IMR-90 (cell line): ENCODE measurements around the gene ASTN2. TPM values are rescaled to one million over a fixed set of nuclear protein-coding genes. Genes with fewer than 3 reads are reported as not detected.

ENCODE experiments used
- ATAC-seq: fragments of 200-7000 bp; cut with Tn5 transposase; 2 replicates; pipeline ENCODE4 v1.9.1; 2020; ENCODE audit warnings: low read depth, mild to moderate bottlenecking, moderate library complexity
- BruUV-seq: library from RNA; stranded (reverse); fragments of 400-500 nt; replicated peaks from 2 replicates; lab custom pipeline; 2021; lab: Mats Ljungman, UMichigan
- CTCF ChIA-PET: fragments of 300-600 bp; formaldehyde crosslinking; extraction: SDS; loops from one replicate; lab custom pipeline; 2021; ENCODE audit warnings: antibody characterized with exemption; lab: Yijun Ruan, JAX
- POLR2A ChIA-PET: fragments of 300-600 bp; sonication (Branson Sonifier 250); formaldehyde crosslinking; loops from one replicate; lab custom pipeline; 2022; ENCODE audit warnings: antibody characterized with exemption; ENCODE audit not compliant: unreplicated experiment; lab: Charles Lee
- DNase-seq: peaks from one replicate; pipeline ENCODE4 v3.0.0; 2013
- H2AFZ ChIP-seq: replicated peaks from 2 replicates; pipeline ENCODE3; 2013; ENCODE audit warnings: low read length, mild to moderate bottlenecking; ENCODE audit not compliant: poor library complexity
- H2AK5ac ChIP-seq: 2 replicates; pipeline ENCODE4 v1.6.1; 2013; ENCODE audit warnings: low read depth, low read length, inconsistent platforms
- H2AK9ac ChIP-seq: replicated peaks from 2 replicates; pipeline ENCODE3; 2013; ENCODE audit warnings: mild to moderate bottlenecking, low read depth, low read length, moderate library complexity; ENCODE audit not compliant: poor library complexity
- H2BK120ac ChIP-seq: 2 replicates; pipeline ENCODE4 v1.6.1; 2013; ENCODE audit warnings: low read depth, low read length, inconsistent platforms
- H2BK15ac ChIP-seq: 3 replicates; pipeline ENCODE4 v1.6.1; 2013; ENCODE audit warnings: low read depth, low read length, inconsistent platforms
- H2BK20ac ChIP-seq: 2 replicates; pipeline ENCODE4 v1.6.1; 2013; ENCODE audit warnings: low read depth, mild to moderate bottlenecking, inconsistent platforms, low read length, moderate library complexity
- H2BK5ac ChIP-seq: 2 replicates; pipeline ENCODE4 v1.6.1; 2013; ENCODE audit warnings: mild to moderate bottlenecking, low read depth, low read length, inconsistent platforms; ENCODE audit not compliant: poor library complexity, severe bottlenecking
- H3K14ac ChIP-seq: replicated peaks from 2 replicates; pipeline ENCODE4 v1.6.1; 2013; ENCODE audit warnings: low read depth, low read length, inconsistent platforms
- H3K18ac ChIP-seq: 2 replicates; pipeline ENCODE4 v1.6.1; 2013; ENCODE audit warnings: low read depth, low read length, control low read depth
- H3K23ac ChIP-seq: 2 replicates; pipeline ENCODE4 v1.6.1; 2013; ENCODE audit warnings: low read depth, low read length, inconsistent platforms
- H3K27ac ChIP-seq: 2 replicates; pipeline ENCODE4 v1.5.1; 2013; ENCODE audit warnings: mild to moderate bottlenecking, control low read depth, low read length; ENCODE audit not compliant: insufficient read depth
- H3K27me3 ChIP-seq: 2 replicates; pipeline ENCODE4 v1.6.1; 2013; ENCODE audit warnings: low read length; ENCODE audit not compliant: control insufficient read depth, insufficient read depth
- H3K36me3 ChIP-seq: 2 replicates; pipeline ENCODE4 v1.6.1; 2013; ENCODE audit warnings: low read length, mixed read lengths; ENCODE audit not compliant: control insufficient read depth, insufficient read depth
- H3K4ac ChIP-seq: 2 replicates; pipeline ENCODE4 v1.6.1; 2013; ENCODE audit warnings: low read depth, low read length, inconsistent platforms
- H3K4me1 ChIP-seq: 2 replicates; pipeline ENCODE4 v1.6.1; 2013; ENCODE audit warnings: low read length, mixed read lengths; ENCODE audit not compliant: control insufficient read depth, insufficient read depth
- H3K4me2 ChIP-seq: 2 replicates; pipeline ENCODE4 v1.6.1; 2013; ENCODE audit warnings: low read depth, mild to moderate bottlenecking, control low read depth, low read length, moderate library complexity
- H3K4me3 ChIP-seq: 2 replicates; pipeline ENCODE4 v1.5.1; 2013; ENCODE audit warnings: low read depth, mild to moderate bottlenecking, control low read depth, low read length, moderate library complexity; ENCODE audit not compliant: insufficient read depth
- H3K56ac ChIP-seq: 2 replicates; pipeline ENCODE4 v1.6.1; 2013; ENCODE audit warnings: low read length, inconsistent platforms; ENCODE audit not compliant: insufficient read depth; ENCODE audit errors: extremely low read depth
- H3K79me1 ChIP-seq, 2 experiments: 2 replicates each; pipeline ENCODE4 v1.6.1; 2013; ENCODE audit warnings: low read length in 2 of 2, inconsistent platforms in 1 of 2, low read depth in 1 of 2
- H3K9ac ChIP-seq: 2 replicates; pipeline ENCODE4 v1.6.1; 2013; ENCODE audit warnings: low read depth, low read length, control low read depth
- H3K9me1 ChIP-seq: 2 replicates; pipeline ENCODE4 v1.6.1; 2013; ENCODE audit warnings: low read length, inconsistent platforms; ENCODE audit not compliant: insufficient read depth
- H3K9me3 ChIP-seq: 2 replicates; pipeline ENCODE4 v1.6.1; 2013; ENCODE audit warnings: low read length; ENCODE audit not compliant: control insufficient read depth, insufficient read depth
- H4K20me1 ChIP-seq: 2 replicates; pipeline ENCODE4 v1.6.1; 2013; ENCODE audit warnings: low read length, inconsistent platforms; ENCODE audit not compliant: insufficient read depth
- H4K5ac ChIP-seq: 2 replicates; pipeline ENCODE4 v1.6.1; 2013; ENCODE audit warnings: mild to moderate bottlenecking, low read depth, low read length, control low read depth
- H4K8ac ChIP-seq, 2 experiments: 2 replicates each; pipeline ENCODE4 v1.6.1; 2013; ENCODE audit warnings: low read depth in 2 of 2, low read length in 2 of 2, control low read depth in 1 of 2, inconsistent platforms in 1 of 2
- H4K91ac ChIP-seq: 2 replicates; pipeline ENCODE4 v1.6.1; 2013; ENCODE audit warnings: low read depth, low read length, inconsistent platforms; ENCODE audit not compliant: insufficient read depth
- BHLHE40 ChIP-seq: fragments of 150-350 bp; IDR thresholded peaks from 2 replicates; pipeline ENCODE4 v1.6.1; 2016; ENCODE audit warnings: mild to moderate bottlenecking, low read depth, low read length
- CHD1 ChIP-seq: IDR thresholded peaks from 2 replicates; pipeline ENCODE4 v1.6.1; 2012; ENCODE audit warnings: low read depth, low read length, improper control_type of control experiment
- MAFK ChIP-seq: IDR thresholded peaks from 2 replicates; pipeline ENCODE4 v1.6.1; 2012; ENCODE audit warnings: low read depth, low read length, improper control_type of control experiment
- MAZ ChIP-seq: IDR thresholded peaks from 2 replicates; pipeline ENCODE4 v1.6.1; 2012; ENCODE audit warnings: low read depth, mild to moderate bottlenecking, low read length, improper control_type of control experiment, moderate library complexity, borderline replicate concordance
- NFE2L2 ChIP-seq: fragments of 150-350 bp; IDR thresholded peaks from 2 replicates; pipeline ENCODE4 v1.6.1; 2016; ENCODE audit warnings: low read depth, mild to moderate bottlenecking, low read length
- SMC3 ChIP-seq: fragments of 150-350 bp; IDR thresholded peaks from 2 replicates; pipeline ENCODE4 v1.6.1; 2016; ENCODE audit warnings: low read depth, mild to moderate bottlenecking, antibody characterized with exemption, low read length, moderate library complexity
- WGBS, 2 experiments: methylation state at CpG; one replicate each; pipeline versions ENCODE4 v1.1.5 to v1.1.7; 2013; ENCODE audit warnings: missing lambda C conversion rate in 2 of 2; ENCODE audit not compliant: insufficient read length in 1 of 2; ENCODE audit errors: extremely low coverage in 2 of 2; 5-methylcytosine and 5-hydroxymethylcytosine counted together
- dilution Hi-C: fragments of 300-500 bp; cut with HindIII; formaldehyde crosslinking; loops from one replicate; pipeline ENCODE4 v1.14.3; 2018; ENCODE audit warnings: low sequenced_read_pairs; ENCODE audit not compliant: unreplicated experiment
- in situ Hi-C: fragments of 300-500 bp; cut with MboI; formaldehyde crosslinking; loops from 3 replicates; pipeline ENCODE4 v1.14.3; 2019; ENCODE audit warnings: low sequenced_read_pairs, inconsistent platforms, mixed read lengths
- intact Hi-C: fragments of 100-400 bp; cut with micrococcal nuclease; formaldehyde crosslinking; loops from 2 replicates; pipeline ENCODE4 v1.10.0; 2022
- polyA plus RNA-seq, 3 experiments: library from polyadenylated mRNA; depleted of rRNA; stranded (reverse); fragments of >200 nt; gene quantifications; 2 replicates each; pipeline ENCODE4 v1.2.3, GENCODE V29; 2012; ENCODE audit warnings: low replicate concordance in 1 of 3
- total RNA-seq: library from RNA; depleted of rRNA; stranded (reverse); fragments of >200 nt; gene quantifications from 2 replicates; pipeline ENCODE4 v1.2.3, GENCODE V29; 2012
- TF ChIP-seq, protein P1 (sequence below): fragments of 150-350 bp; IDR thresholded peaks from 2 replicates; pipeline ENCODE4 v1.6.1; 2016; ENCODE audit warnings: low read depth, mild to moderate bottlenecking, low read length, moderate library complexity, borderline replicate concordance
- TF ChIP-seq, protein P2 (sequence below): conservative IDR thresholded peaks from 2 replicates; pipeline ENCODE4 v1.5.1; 2012; ENCODE audit warnings: mild to moderate bottlenecking, low read depth, low read length, improper control_type of control experiment
- TF ChIP-seq, protein P3 (sequence below): fragments of 150-350 bp; IDR thresholded peaks from 2 replicates; pipeline ENCODE4 v1.6.1; 2017; ENCODE audit warnings: mild to moderate bottlenecking, antibody characterized with exemption, low read length, low read depth

Gene ASTN2
- total and polyA plus RNA-seq, 2 of the 4 experiments (the other 2 are of a cell fraction) = 3.8 to 6.8 TPM

DNA sequence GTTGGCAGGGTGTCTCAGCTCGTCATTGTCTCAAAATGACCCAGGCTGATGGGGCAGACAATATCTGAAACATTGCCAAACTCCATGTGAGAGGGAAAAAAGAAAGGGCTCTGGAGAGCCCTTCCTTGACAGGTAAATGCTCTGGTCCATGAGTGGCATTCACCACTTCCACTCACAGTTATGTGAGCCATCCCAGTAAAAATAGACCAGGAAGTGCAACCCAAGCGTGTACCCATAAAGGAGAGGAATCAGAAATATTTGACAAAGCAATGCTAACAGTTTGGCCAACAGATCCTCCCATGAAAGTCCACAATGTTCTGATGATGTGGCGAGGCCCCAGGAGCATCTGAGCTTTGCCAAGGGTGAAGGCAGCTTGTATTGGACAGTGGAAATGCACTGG, 49.4 kb downstream of the ASTN2 start:
- Histone ChIP-seq H2AFZ (no peak overlapping the region), H2BK5ac (no peak overlapping the region), H2BK15ac (no peak overlapping the region), H3K27me3 (no peaks in the 10 kb centered on the region), H3K56ac (no peak overlapping the region), H3K9me3 (0 out of 2 replicates have a peak, but pooled peaks cover 2% of the 10 kb centered on the region), H3K4me3 (no peak overlapping the region), H3K14ac (no peak overlapping the region), H3K4me2 (no peak overlapping the region), H3K36me3 (no peaks in the 10 kb centered on the region), H4K5ac (no peak overlapping the region), H3K9ac (no peak overlapping the region), H3K18ac (no peak overlapping the region), H2BK120ac (no peak overlapping the region), H2AK9ac (no peak overlapping the region), H4K91ac (no peak overlapping the region), H3K79me1 (no peaks in the 10 kb centered on the region), H3K27ac (no peak overlapping the region), H2BK20ac (no peak overlapping the region), H3K23ac (no peak overlapping the region), H3K4ac (no peak overlapping the region), H4K20me1 (no peaks in the 10 kb centered on the region), H3K4me1 (no peaks in the 10 kb centered on the region), H2AK5ac (no peak overlapping the region), H3K9me1 (no peaks in the 10 kb centered on the region), H4K8ac (no peak overlapping the region)
- ChIA-PET CTCF (no interaction called here), POLR2A (no interaction called here)
- DNase-seq (no peak), ATAC-seq (no peak)
- intact Hi-C loops = no loop called here
- dilution Hi-C loops = no loop called here
- in situ Hi-C loops = no loop called here
- 44% methylated on average over 2 of the region's 3 CpGs; no CpG with 5 or more reads in 1 of the 2 experiments for WGBS, 2 experiments
- BruUV-seq = no TSS peak
- no peak for TF ChIP-seq CHD1
- no peak for TF ChIP-seq BHLHE40
- no peak for TF ChIP-seq MAFK
- no peak for TF ChIP-seq MAZ
- TF ChIP-seq NFE2L2 = no peak
- TF ChIP-seq, protein P1, sequence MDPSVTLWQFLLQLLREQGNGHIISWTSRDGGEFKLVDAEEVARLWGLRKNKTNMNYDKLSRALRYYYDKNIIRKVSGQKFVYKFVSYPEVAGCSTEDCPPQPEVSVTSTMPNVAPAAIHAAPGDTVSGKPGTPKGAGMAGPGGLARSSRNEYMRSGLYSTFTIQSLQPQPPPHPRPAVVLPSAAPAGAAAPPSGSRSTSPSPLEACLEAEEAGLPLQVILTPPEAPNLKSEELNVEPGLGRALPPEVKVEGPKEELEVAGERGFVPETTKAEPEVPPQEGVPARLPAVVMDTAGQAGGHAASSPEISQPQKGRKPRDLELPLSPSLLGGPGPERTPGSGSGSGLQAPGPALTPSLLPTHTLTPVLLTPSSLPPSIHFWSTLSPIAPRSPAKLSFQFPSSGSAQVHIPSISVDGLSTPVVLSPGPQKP = no peak
- no peak for TF ChIP-seq SMC3
- TF ChIP-seq, protein P2, sequence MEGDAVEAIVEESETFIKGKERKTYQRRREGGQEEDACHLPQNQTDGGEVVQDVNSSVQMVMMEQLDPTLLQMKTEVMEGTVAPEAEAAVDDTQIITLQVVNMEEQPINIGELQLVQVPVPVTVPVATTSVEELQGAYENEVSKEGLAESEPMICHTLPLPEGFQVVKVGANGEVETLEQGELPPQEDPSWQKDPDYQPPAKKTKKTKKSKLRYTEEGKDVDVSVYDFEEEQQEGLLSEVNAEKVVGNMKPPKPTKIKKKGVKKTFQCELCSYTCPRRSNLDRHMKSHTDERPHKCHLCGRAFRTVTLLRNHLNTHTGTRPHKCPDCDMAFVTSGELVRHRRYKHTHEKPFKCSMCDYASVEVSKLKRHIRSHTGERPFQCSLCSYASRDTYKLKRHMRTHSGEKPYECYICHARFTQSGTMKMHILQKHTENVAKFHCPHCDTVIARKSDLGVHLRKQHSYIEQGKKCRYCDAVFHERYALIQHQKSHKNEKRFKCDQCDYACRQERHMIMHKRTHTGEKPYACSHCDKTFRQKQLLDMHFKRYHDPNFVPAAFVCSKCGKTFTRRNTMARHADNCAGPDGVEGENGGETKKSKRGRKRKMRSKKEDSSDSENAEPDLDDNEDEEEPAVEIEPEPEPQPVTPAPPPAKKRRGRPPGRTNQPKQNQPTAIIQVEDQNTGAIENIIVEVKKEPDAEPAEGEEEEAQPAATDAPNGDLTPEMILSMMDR = no peak
- TF ChIP-seq, protein P3, sequence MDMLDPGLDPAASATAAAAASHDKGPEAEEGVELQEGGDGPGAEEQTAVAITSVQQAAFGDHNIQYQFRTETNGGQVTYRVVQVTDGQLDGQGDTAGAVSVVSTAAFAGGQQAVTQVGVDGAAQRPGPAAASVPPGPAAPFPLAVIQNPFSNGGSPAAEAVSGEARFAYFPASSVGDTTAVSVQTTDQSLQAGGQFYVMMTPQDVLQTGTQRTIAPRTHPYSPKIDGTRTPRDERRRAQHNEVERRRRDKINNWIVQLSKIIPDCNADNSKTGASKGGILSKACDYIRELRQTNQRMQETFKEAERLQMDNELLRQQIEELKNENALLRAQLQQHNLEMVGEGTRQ = no peak
